HEK293 (cell line): ENCODE data around the gene LAP3.

Source experiments
- CTCF ChIA-PET: fragments of 350-600 bp; formaldehyde crosslinking; extraction: SDS; loops from one replicate; lab custom pipeline; 2021; ENCODE audit warnings: antibody characterized with exemption; lab: Yijun Ruan, JAX
- POLR2A ChIA-PET: fragments of 300-600 bp; formaldehyde crosslinking; extraction: SDS; loops from one replicate; lab custom pipeline; 2020; ENCODE audit warnings: antibody characterized with exemption, inconsistent platforms; lab: Yijun Ruan, JAX
- H3K27ac ChIP-seq: fragments of 200-500 bp; sonication (Bioruptor generic); 2 replicates; pipeline ENCODE4 v1.5.1; 2014; ENCODE audit warnings: low read depth, low read length, control low read depth, inconsistent platforms; ENCODE audit errors: extremely low read depth
- H3K36me3 ChIP-seq, 2 experiments: fragments of 200-500 bp in 1 of 2; sonication (Bioruptor generic) in 1 of 2; 1 replicate in 1 of 2; 2 replicates in 1 of 2; pipeline ENCODE4 v1.5.1; 2014 to 2017; ENCODE audit warnings: inconsistent platforms in 2 of 2, low read length in 2 of 2; ENCODE audit not compliant: control insufficient read depth in 2 of 2, insufficient read depth in 1 of 2
- H3K4me1 ChIP-seq: fragments of 200-500 bp; sonication (Bioruptor generic); 2 replicates; pipeline ENCODE4 v1.5.1; 2014; ENCODE audit warnings: mild to moderate bottlenecking, low read length, inconsistent platforms; ENCODE audit not compliant: control insufficient read depth, insufficient read depth
- H3K4me3 ChIP-seq: 2 replicates; pipeline ENCODE4 v1.5.1; 2011; ENCODE audit warnings: low read depth, mild to moderate bottlenecking, control low read depth, low read length, moderate library complexity
- H3K9me3 ChIP-seq: fragments of 200-500 bp; sonication (Bioruptor generic); 2 replicates; pipeline ENCODE4 v1.5.1; 2014; ENCODE audit warnings: low read depth, low read length, inconsistent platforms; ENCODE audit not compliant: control insufficient read depth, insufficient read depth
- KLF10 ChIP-seq: fragments of 450-650 bp; IDR thresholded peaks from 2 replicates; pipeline ENCODE4 v1.5.1; 2018; ENCODE audit warnings: missing biosample characterization, mild to moderate bottlenecking, missing genetic modification characterization
- ZBTB7A ChIP-seq: fragments of 450-650 bp; formaldehyde crosslinking; IDR thresholded peaks from 2 replicates; pipeline ENCODE4 v1.5.1; 2016; ENCODE audit warnings: low read depth, missing biosample characterization, missing genetic modification characterization
- ZFP41 ChIP-seq: fragments of 450-650 bp; formaldehyde crosslinking; IDR thresholded peaks from 2 replicates; pipeline ENCODE4 v1.5.1; 2016; ENCODE audit warnings: missing biosample characterization, missing genetic modification characterization, borderline replicate concordance
- ZNF132 ChIP-seq: fragments of 450-650 bp; formaldehyde crosslinking; IDR thresholded peaks from 2 replicates; pipeline ENCODE4 v1.5.1; 2017; ENCODE audit warnings: missing biosample characterization, missing genetic modification characterization, borderline replicate concordance
- ZNF138 ChIP-seq: fragments of 450-650 bp; formaldehyde crosslinking; IDR thresholded peaks from 2 replicates; pipeline ENCODE4 v1.5.1; 2016; ENCODE audit warnings: missing biosample characterization, missing genetic modification characterization, borderline replicate concordance
- ZNF155 ChIP-seq: fragments of 450-650 bp; formaldehyde crosslinking; IDR thresholded peaks from 2 replicates; pipeline ENCODE4 v1.5.1; 2016; ENCODE audit warnings: missing biosample characterization, missing genetic modification characterization
- ZNF16 ChIP-seq: fragments of 450-650 bp; formaldehyde crosslinking; IDR thresholded peaks from 2 replicates; pipeline ENCODE4 v1.5.1; 2016; ENCODE audit warnings: low read depth, missing biosample characterization, missing genetic modification characterization
- ZNF2 ChIP-seq: fragments of 450-650 bp; formaldehyde crosslinking; IDR thresholded peaks from 2 replicates; pipeline ENCODE4 v1.5.1; 2016; ENCODE audit warnings: missing biosample characterization, missing genetic modification characterization
- ZNF266 ChIP-seq: fragments of 450-650 bp; formaldehyde crosslinking; IDR thresholded peaks from 2 replicates; pipeline ENCODE4 v1.5.1; 2016; ENCODE audit warnings: missing biosample characterization, missing genetic modification characterization, low read depth
- ZNF341 ChIP-seq: fragments of 450-650 bp; formaldehyde crosslinking; IDR thresholded peaks from 2 replicates; pipeline ENCODE4; 2016; ENCODE audit warnings: low read depth, missing biosample characterization, missing genetic modification characterization
- ZNF391 ChIP-seq: fragments of 450-650 bp; formaldehyde crosslinking; IDR thresholded peaks from 2 replicates; pipeline ENCODE4 v1.5.1; 2016; ENCODE audit warnings: low read depth, missing biosample characterization, missing genetic modification characterization, borderline replicate concordance
- ZNF521 ChIP-seq: fragments of 450-650 bp; formaldehyde crosslinking; IDR thresholded peaks from 2 replicates; pipeline ENCODE4 v1.5.1; 2017; ENCODE audit warnings: missing biosample characterization, mild to moderate bottlenecking, missing genetic modification characterization
- ZNF624 ChIP-seq: fragments of 450-650 bp; formaldehyde crosslinking; IDR thresholded peaks from 2 replicates; pipeline ENCODE4 v1.5.1; 2017; ENCODE audit warnings: missing biosample characterization, missing genetic modification characterization
- ZNF670 ChIP-seq: fragments of 450-650 bp; formaldehyde crosslinking; IDR thresholded peaks from 2 replicates; pipeline ENCODE4 v1.5.1; 2016; ENCODE audit warnings: missing biosample characterization, missing genetic modification characterization, low read depth
- ZNF792 ChIP-seq: fragments of 450-650 bp; formaldehyde crosslinking; IDR thresholded peaks from 2 replicates; pipeline ENCODE4 v1.5.1; 2016; ENCODE audit warnings: missing biosample characterization, missing genetic modification characterization
- ZSCAN16 ChIP-seq: fragments of 450-650 bp; formaldehyde crosslinking; IDR thresholded peaks from 2 replicates; pipeline ENCODE4 v1.5.1; 2016; ENCODE audit warnings: missing biosample characterization, missing genetic modification characterization
- ZSCAN30 ChIP-seq: fragments of 450-650 bp; IDR thresholded peaks from 2 replicates; pipeline ENCODE4 v1.5.1; 2018; ENCODE audit warnings: missing biosample characterization, mild to moderate bottlenecking, missing genetic modification characterization, moderate library complexity
- TF ChIP-seq, protein P1 (sequence below): fragments of 450-650 bp; formaldehyde crosslinking; conservative IDR thresholded peaks from 2 replicates; pipeline ENCODE4 v1.5.1; 2016; ENCODE audit warnings: low read depth, missing biosample characterization, missing genetic modification characterization
- TF ChIP-seq, protein P2 (sequence below): fragments of 450-650 bp; formaldehyde crosslinking; IDR thresholded peaks from 2 replicates; pipeline ENCODE4 v1.5.1; 2016; ENCODE audit warnings: missing biosample characterization, missing genetic modification characterization
- TF ChIP-seq, protein P3 (sequence below): fragments of 450-650 bp; IDR thresholded peaks from 2 replicates; pipeline ENCODE4 v1.5.1; 2018; ENCODE audit warnings: missing biosample characterization, missing genetic modification characterization
- TF ChIP-seq, protein P4 (sequence below): fragments of 450-650 bp; formaldehyde crosslinking; IDR thresholded peaks from 2 replicates; pipeline ENCODE4 v1.5.1; 2016; ENCODE audit warnings: missing biosample characterization, missing genetic modification characterization
- TF ChIP-seq, protein P5 (sequence below): fragments of 450-650 bp; formaldehyde crosslinking; IDR thresholded peaks from 2 replicates; pipeline ENCODE4 v1.5.1; 2016; ENCODE audit warnings: missing biosample characterization, missing genetic modification characterization

The LAP3 gene

GRCh38 chr4:17544205-17544604 is 32.8 kb upstream of the LAP3 start:
- TF ChIP-seq ZSCAN30 (tag by site-specific recombination) (no peak), ZNF792 (no peak), ZNF624 (tag by site-specific recombination) (no peak), ZNF391 (tag by site-specific recombination) (no peak), ZNF670 (tag by site-specific recombination) (no peak), ZNF138 (tag by site-specific recombination) (no peak), ZSCAN16 (tag by site-specific recombination) (no peak), ZNF132 (tag by site-specific recombination) (no peak), ZNF155 (tag by site-specific recombination) (no peak), ZBTB7A (tag by site-specific recombination) (no peak), ZNF266 (tag by site-specific recombination) (no peak)
- TF ChIP-seq, protein P1, sequence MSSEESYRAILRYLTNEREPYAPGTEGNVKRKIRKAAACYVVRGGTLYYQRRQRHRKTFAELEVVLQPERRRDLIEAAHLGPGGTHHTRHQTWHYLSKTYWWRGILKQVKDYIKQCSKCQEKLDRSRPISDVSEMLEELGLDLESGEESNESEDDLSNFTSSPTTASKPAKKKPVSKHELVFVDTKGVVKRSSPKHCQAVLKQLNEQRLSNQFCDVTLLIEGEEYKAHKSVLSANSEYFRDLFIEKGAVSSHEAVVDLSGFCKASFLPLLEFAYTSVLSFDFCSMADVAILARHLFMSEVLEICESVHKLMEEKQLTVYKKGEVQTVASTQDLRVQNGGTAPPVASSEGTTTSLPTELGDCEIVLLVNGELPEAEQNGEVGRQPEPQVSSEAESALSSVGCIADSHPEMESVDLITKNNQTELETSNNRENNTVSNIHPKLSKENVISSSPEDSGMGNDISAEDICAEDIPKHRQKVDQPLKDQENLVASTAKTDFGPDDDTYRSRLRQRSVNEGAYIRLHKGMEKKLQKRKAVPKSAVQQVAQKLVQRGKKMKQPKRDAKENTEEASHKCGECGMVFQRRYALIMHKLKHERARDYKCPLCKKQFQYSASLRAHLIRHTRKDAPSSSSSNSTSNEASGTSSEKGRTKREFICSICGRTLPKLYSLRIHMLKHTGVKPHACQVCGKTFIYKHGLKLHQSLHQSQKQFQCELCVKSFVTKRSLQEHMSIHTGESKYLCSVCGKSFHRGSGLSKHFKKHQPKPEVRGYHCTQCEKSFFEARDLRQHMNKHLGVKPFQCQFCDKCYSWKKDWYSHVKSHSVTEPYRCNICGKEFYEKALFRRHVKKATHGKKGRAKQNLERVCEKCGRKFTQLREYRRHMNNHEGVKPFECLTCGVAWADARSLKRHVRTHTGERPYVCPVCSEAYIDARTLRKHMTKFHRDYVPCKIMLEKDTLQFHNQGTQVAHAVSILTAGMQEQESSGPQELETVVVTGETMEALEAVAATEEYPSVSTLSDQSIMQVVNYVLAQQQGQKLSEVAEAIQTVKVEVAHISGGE (tag by site-specific recombination) = no peak
- TF ChIP-seq, protein P2, sequence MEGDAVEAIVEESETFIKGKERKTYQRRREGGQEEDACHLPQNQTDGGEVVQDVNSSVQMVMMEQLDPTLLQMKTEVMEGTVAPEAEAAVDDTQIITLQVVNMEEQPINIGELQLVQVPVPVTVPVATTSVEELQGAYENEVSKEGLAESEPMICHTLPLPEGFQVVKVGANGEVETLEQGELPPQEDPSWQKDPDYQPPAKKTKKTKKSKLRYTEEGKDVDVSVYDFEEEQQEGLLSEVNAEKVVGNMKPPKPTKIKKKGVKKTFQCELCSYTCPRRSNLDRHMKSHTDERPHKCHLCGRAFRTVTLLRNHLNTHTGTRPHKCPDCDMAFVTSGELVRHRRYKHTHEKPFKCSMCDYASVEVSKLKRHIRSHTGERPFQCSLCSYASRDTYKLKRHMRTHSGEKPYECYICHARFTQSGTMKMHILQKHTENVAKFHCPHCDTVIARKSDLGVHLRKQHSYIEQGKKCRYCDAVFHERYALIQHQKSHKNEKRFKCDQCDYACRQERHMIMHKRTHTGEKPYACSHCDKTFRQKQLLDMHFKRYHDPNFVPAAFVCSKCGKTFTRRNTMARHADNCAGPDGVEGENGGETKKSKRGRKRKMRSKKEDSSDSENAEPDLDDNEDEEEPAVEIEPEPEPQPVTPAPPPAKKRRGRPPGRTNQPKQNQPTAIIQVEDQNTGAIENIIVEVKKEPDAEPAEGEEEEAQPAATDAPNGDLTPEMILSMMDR = no peak
- Histone ChIP-seq H3K4me1 (no peaks in the 10 kb centered on the region), H3K36me3 (no peaks in the 10 kb centered on the region), H3K4me3 (no peak overlapping the region), H3K27ac (no peak overlapping the region), H3K9me3 (no peaks in the 10 kb centered on the region)
- POLR2A ChIA-PET = no interaction called here
- CTCF ChIA-PET = interaction anchor here (0.6 kb wide), 1 partner anchor 264 kb away, joined by 3 read pairs; no protein-coding TSS in a partner anchor

- ChIA-PET POLR2A (no interaction called here), CTCF (no interaction called here)
- H3K27ac ChIP-seq = no peak overlapping the region
- H3K36me3 ChIP-seq = no peaks in the 10 kb centered on the region
- H3K4me1 ChIP-seq = no peaks in the 10 kb centered on the region
- H3K9me3 ChIP-seq = no peaks in the 10 kb centered on the region
- TF ChIP-seq, protein P3, sequence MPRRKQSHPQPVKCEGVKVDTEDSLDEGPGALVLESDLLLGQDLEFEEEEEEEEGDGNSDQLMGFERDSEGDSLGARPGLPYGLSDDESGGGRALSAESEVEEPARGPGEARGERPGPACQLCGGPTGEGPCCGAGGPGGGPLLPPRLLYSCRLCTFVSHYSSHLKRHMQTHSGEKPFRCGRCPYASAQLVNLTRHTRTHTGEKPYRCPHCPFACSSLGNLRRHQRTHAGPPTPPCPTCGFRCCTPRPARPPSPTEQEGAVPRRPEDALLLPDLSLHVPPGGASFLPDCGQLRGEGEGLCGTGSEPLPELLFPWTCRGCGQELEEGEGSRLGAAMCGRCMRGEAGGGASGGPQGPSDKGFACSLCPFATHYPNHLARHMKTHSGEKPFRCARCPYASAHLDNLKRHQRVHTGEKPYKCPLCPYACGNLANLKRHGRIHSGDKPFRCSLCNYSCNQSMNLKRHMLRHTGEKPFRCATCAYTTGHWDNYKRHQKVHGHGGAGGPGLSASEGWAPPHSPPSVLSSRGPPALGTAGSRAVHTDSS (tag by site-specific recombination) = 0 out of 2 replicates have a peak, but pooled peaks have one; percentile 10
- TF ChIP-seq ZNF2 (tag by site-specific recombination) (no peak), KLF10 (0 out of 2 replicates have a peak, but pooled peaks have one; percentile 21), ZNF521 (tag by site-specific recombination) (no peak), ZNF341 (tag by site-specific recombination) (no peak), ZFP41 (tag by site-specific recombination) (no peak), ZNF16 (tag by site-specific recombination) (no peak)
- TF ChIP-seq, protein P4, sequence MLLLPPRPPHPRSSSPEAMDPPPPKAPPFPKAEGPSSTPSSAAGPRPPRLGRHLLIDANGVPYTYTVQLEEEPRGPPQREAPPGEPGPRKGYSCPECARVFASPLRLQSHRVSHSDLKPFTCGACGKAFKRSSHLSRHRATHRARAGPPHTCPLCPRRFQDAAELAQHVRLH (tag by site-specific recombination) = no peak
- TF ChIP-seq, protein P5, sequence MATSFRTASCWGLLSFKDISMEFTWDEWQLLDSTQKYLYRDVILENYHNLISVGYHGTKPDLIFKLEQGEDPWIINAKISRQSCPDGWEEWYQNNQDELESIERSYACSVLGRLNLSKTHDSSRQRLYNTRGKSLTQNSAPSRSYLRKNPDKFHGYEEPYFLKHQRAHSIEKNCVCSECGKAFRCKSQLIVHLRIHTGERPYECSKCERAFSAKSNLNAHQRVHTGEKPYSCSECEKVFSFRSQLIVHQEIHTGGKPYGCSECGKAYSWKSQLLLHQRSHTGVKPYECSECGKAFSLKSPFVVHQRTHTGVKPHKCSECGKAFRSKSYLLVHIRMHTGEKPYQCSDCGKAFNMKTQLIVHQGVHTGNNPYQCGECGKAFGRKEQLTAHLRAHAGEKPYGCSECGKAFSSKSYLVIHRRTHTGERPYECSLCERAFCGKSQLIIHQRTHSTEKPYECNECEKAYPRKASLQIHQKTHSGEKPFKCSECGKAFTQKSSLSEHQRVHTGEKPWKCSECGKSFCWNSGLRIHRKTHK (tag by site-specific recombination) = no peak
- H3K4me3 ChIP-seq = no peak overlapping the region
Observed at GRCh38 chr4:17544831-17545234, 32.2 kb upstream of the LAP3 start.
